NCI-H146 (cell line): ENCODE results near the gene ODAD3.
"Not testable (repeated sequence)": the region's sequence is repeated elsewhere in the genome, so short reads cannot be mapped to it uniquely, and the experiment has no call there.

Source experiments
- DNase-seq: peaks from one replicate; lab custom pipeline; 2025; lab: John Stamatoyannopoulos, UW

Gene ODAD3

DNA sequence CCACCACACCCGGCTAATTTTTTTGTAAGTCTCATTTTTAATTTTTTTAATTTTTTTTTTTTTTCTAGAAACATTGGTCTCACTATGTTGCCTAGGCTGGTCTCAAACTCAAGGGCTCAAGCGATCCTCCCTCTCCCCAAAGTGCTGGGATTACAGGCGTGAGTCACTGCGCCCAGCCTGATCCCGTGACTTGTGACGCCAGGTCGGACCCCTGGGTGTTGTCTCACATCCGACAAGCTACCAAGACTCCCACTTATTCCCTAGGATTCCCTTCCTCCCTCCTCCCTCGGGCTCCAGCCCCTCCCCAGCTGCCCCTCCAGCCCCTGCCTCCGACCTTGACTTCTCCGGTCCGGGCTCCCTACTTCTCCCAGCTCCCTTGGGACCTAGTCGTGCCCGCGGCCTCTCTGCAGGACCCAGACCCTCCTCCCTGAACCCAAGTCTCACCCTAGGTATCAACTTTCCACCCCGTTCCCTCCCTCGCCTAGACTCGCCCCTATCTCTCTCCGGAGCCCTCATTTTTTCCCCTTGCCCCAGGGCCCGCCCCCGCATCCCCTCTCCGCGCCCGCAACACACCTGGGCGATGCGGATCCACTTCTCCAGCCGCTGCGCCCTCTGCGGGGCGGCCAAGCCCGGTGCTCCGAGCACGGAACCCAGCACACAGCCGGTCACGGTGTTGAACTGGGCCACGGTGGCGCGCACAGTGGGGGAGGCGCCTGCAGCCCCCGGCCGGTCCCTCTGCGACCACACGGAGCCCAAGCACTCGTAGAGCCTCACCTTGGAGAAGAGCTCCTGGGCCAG, 28.9 kb downstream of the ODAD3 start:
- DNase-seq = no peak

DNA sequence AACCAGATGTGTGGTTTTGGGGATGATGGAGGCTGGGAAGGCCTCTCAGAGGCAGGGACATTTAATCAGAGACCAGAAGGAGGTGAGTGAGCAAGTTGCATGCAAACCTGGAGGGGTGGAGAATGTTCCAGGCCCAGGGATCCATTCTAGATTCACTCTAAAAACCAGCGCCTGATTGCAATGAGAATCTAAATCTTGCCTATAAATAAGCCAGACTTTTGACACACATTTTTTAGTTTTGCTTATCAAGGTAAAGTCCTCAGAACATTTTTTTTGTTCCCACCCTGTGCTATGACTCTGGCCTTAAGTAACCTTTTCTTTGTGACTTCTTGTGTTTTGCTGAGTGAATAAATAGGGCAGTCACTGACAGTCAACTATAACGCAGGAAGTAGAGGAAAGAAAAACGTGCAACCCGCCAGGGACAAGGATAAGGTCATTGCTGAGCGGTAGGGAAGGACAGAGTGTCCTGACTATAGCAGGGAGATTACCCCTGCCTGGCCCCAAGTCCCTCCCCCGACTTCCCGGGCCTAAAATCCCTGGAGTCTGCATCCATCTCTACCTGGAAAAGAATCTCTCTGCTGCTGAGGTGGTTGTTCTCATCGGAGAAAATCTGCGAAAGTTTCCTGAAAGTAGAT, 30.2 kb downstream of the ODAD3 start:
- no peak for DNase-seq

- no peak for DNase-seq
These were observed 32.9 kb downstream of the ODAD3 start for GRCh38 chr19:11401808-11402543.

DNA sequence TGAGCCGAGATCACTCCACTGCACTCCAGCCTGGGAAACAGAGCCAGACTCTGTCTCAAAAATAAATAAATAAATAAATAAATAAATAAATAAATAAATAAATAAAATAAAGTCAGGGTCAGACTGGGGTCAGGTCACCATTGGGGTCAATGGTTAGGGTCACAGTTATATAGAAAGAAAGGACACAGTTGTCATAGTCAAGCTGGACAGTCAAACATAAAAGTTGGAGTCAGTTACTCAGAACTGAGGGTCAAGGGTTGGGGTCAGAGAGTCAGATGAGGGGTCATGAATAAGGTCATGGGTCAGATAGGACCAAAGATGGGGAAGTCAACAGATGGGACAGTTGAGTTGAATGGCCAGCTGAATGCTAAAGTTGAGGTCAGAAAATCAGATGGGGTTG, 34.1 kb downstream of the ODAD3 start:
- DNase-seq = no peak

DNA sequence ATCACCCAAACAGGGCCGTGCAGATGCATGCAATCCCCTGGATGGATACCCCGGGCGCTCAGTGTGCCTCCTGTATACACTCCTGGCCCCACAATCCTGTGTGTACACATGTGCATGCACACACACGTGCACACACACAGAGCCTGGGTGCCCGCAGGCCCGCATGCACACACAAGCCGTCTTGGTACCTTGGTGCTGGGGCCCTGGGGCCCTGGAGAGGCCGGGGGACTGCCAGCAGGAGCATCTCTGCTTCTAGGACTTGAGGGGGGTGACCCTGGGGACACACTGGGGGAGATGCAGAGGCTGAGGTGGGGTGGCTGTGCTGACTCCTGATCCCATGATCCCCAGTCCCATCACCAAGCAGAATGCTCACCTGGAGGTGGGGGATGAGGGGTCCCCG, 35.3 kb downstream of the ODAD3 start:
- DNase-seq = no peak

DNA sequence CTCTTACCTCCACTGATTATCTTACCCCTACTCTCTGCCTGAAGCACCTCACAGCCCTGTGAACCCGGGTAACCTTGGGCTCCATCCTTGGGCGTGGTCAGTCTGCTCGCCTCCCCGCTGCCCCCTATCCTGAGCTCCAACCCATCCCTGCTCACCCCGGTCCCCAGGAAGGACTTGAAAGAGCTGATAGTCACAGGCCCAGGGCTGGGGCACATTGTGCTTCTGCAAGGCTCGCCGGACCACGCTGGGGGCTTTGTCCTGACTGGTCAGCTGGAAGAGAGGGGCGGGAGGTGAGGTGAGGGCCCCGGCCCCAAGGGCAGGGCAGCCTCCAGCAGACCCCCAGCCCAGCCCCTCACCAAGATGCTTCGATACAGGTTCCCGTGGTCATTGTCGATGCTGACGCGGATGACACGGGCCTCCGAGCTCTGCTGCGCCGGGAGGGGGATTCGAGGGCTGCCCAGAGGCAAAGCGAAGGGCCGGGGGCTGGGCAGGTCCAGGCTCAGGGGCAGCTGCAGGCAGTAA, 37.8 kb downstream of the ODAD3 start:
- no peak for DNase-seq

DNA sequence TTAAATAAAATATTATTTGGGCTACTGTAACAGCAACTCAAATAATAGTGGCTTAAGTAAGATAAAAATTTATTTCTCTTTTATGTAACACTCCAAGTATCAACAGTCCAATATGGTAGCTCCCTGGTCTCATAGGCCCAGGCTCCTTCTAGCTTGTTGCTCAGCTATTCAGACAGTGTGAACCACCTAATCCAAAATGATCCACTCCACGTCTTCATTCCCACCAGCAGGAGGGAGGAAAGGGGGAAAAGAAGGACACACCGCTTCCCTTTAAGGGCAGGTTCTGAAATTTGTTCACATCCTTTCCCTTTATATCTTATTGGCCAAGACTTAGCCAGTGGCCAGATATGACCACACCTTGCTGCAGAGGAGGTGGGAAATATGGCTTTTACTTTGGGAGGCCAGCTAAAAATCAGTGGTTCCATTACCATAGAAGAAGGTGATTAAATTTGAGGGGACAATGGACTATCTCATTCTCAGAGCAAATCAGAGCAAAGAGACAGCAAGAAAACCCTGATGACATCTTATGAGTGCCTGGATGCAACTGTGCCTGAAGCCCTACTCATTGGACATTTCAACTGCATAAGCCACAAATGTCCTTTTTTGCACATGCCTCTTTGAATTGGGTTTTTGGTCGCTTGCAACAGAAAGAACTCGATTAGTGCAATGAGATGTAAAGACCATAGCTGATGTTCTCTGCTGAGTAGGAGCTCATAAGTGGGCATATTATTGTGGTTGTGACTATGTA, 43.8 kb downstream of the ODAD3 start:
- DNase-seq = no peak

- no peak for DNase-seq
These were observed 44.6 kb downstream of the ODAD3 start for GRCh38 chr19:11390359-11390758.

DNA sequence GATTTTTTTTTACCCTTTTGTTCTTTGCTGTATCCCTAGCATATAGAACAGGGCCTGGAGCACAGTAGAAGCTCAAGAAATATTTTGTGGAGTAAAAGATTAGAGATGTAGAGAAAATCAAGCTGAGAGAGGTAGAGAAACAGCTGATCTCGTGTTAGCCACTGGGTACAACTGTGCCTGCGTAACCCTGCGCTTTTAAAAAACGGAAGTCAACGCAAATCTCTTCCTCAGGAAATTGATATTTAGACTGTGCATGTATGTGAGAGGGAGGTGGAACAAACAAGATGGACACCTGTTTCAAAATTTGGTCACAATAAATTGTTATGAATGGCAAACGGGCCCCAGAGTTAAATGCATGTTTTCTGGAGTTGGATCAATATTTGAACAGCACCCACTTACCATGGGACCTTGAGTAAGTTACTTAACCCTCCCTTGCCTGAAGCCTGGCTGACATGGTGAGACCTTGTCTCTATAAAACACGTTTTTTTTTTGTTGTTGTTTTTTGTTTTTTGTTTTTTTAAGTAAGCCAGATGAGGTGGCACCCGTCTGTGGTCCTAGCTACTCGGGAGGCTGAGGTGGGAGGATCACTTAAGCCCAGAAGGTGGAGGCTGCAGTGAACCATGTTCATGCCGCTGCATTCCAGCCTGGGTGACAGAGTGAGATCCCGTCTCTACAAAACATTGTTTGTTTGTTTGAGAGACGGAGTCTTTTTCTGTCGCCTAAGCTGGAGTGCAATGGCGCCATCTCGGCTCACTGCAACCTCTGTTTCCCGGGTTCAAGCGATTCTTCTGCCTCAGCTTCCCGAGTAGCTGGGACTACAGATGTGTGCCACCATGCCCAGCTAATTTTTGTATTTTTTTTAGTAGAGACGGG, 47.5 kb downstream of the ODAD3 start:
- no peak for DNase-seq

DNA sequence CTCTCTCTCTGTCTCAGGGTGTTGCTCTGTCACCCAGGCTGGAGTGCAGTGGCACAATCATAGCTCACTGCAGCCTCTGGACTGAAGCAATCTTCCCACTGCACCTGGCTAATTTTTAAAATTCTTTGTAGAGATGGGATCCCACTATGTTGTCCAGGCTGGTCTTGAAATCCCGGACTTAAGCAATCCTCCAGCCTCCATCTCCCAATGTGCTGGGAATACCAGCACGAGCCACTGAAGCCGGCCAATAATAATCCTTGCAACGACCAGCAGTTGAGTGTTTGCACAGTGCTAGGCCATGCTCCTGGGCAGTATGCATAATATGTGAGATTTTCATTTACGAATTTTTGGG, 50.2 kb downstream of the ODAD3 start:
- DNase-seq = no peak

GRCh38 chr19:11383706-11384048, 51.2 kb downstream of the ODAD3 start:
- DNase-seq = no peak

GRCh38 chr19:11382898-11383705, 51.8 kb downstream of the ODAD3 start:
- peak; percentile 80 for DNase-seq

GRCh38 chr19:11380653-11381537, 54.0 kb downstream of the ODAD3 start:
- DNase-seq = peak; percentile 100

- DNase-seq = no peak
These were observed 55.0 kb downstream of the ODAD3 start for GRCh38 chr19:11379857-11380350.

DNA sequence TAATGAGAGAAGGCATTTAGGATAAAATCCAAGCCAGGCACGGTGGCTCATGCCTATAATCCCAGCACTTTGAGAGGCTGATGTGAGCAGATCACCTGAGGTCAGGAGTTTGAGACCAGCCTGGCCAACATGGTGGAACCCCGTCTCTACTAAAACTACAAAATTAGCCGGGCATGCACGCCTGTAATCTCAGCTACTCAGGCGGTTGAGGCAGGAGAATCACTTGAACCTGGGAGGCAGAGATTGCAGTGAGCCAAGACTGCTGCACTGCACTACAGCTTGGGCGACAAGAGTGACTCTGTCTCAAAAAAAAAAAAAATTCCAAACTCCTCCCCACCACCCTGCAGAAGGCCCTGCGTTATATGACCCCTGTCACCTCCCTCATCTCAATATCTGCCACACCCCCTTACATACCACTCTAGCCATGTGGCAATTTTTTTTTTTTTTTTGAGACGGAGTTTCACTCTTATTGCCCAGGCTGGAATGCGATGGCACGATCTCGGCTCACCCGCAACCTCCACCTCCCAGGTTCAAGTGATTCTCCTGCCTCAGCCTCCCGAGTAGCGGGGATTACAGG, 55.6 kb downstream of the ODAD3 start:
- not testable (repeated sequence) for DNase-seq

DNA sequence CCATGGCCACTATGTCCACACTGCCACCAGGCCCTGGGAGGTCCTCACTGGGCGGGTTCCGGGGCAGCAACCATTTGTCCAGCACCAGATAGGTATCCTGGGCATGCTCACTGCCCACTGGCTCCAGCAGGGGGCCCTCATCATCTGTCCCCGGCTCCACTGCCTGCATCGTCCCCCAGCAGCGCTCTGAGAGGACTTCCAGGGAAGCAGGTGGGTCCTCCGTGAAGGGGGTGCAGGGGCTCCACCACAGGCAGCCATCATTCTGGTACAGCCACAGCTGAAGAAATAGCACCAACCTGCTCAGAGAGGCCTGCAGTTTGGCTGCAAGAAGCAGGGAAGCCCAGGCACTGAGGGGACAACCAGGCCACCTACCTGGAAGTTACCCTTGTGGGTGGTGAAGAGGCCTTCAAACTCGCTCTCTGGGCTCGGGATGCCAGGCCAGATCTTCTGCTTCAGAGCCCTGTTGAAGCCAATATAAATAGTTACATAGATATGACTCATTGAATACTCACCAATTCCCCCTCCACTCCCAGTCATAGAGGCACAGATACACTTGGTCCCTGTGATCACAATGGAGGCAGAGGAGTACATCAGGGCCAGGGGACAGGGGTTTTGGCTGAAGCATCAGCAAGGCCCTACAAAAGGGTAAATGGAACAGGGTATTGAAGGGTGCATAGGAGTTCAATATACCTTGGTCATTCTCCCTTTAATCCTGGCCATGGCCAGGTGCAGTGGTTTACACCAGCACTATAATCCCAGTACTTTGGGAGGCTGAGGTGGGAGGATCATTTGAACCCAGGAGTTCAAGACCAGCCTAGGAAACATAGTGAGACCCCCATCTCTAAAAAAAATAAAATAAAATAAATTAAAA, 56.4 kb downstream of the ODAD3 start:
- DNase-seq = peak; percentile 49

DNA sequence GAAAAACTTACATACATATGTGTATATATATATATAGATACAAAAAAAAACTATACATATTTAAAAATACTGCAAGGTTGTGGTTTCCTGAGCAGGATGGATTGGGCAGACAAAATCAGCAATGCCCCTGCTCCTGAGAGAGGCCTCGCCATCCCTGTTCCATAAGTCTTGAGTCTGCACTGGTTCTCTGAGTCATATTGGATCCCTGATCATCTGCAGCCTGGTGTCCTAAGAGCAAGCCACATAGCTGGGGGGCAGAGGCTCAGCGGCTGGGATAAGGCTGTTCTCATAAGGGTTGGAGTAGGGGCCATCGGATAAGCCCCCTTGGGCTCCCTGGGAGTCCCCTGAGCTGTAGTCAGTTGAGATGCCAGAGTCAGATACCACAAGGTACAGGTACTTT, 57.2 kb downstream of the ODAD3 start:
- no peak for DNase-seq

- no peak for DNase-seq
These were observed 57.7 kb downstream of the ODAD3 start for GRCh38 chr19:11377237-11377636.
